HG02623 (cell line): ENCODE measurements around the gene DOK7.

Experiments used
- ATAC-seq: cut with Tn5 transposase; IDR thresholded peaks from one replicate; pipeline ENCODE4 v1.9.1; 2021; ENCODE audit warnings: moderate library complexity; ENCODE audit not compliant: unreplicated experiment

DOK7 gene

DNA sequence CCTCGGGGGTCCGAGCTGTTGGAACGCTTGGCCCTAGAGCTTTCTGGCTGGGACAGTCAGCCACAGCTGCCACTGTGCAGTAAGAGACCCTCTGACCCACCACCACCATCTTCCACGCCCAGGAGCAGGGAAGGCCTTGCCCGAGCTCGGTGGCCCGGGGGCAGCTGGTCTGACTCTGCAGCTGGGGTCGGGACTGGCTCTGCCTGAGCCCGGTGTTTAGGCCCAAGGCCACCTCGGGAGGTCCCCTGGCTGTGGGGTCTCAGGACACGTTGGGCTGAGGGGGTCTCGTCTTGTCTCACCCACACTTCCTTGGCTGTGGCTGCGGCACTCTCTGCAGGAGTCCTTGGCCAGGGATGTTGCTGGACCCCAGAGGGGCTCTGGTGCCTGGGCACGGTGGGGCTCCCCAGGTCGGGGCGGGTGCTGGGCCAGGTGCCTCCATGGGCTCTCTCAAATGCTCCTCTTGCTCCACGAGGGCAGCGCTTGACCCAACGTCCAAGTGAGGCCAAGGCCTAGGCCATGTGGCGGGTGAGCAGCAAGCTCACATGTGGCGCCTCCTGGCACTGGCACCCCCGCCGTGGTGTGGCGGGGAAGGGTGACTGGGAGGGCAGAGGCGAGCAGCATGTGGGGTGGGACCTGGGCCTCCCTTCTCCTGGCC, 22.9 kb downstream of the DOK7 start:
- no peak for ATAC-seq

DNA sequence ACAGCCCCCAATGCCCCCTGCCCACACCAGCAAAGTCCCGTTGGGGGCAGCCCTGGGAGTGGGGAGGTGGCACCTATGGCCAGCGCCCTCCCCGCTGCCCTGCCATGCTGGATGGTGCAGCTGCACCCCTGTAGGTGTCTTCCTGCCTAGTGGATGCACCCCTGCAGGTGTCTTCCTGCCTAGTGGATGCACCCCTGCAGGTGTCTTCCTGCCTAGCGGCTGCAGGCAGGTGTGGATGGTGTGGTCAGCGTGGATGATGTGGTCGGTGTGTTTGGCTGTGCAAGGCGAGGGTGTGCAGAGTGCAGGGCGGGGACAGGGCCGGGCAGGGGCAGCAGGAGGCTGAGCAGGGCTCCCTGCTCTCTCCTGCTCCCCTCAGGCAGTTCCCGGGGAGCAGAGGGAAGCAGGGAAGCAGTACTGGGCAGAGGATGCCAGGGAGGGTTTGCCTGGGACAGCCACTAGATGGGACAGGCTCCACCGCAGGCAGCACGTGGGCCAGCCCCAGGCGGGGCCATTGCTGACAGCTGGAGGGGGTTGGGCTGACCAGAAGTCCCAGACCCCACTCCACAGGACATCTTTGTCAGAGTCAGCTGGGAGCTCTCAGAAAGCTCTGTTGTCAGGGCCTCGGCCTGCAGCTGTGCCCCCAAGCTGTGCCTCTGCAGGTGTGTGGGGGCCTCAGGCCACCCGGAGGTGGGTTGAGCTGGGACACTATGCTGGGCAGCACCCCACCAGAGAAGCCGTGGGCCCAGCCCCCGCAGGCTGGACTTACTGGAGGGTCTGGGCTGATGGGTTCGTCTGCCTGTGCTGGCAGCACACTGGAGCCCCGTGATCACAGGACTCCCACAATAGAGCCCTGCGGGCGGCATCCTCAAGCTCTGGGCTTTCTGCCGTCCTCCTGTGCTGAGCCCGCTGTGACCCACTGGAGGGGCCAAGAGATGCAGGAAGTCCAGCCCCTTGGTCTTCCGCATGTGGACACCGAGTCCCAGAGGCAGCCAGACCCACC, 23.7 kb downstream of the DOK7 start:
- no peak for ATAC-seq

DNA sequence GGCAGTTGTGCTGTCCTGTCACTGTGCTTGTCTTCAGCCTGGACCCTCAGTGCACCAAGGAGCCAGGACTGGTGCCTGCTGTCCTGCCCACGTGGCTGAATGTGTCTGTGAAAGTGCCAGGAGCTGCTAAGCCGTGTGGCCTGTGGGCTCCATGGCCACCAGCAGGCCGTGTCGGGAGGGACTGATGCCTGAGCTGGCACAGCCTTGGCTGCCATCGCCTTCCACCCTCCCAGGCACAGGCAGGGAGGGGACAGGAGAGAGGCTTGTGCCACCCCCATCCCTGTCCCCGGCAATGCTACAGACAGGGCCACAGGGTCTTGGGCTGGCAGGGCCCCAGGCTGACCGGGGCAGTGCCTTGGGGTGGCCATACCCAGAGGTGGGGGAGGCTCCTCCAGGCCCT, 24.8 kb downstream of the DOK7 start:
- ATAC-seq = no peak

DNA sequence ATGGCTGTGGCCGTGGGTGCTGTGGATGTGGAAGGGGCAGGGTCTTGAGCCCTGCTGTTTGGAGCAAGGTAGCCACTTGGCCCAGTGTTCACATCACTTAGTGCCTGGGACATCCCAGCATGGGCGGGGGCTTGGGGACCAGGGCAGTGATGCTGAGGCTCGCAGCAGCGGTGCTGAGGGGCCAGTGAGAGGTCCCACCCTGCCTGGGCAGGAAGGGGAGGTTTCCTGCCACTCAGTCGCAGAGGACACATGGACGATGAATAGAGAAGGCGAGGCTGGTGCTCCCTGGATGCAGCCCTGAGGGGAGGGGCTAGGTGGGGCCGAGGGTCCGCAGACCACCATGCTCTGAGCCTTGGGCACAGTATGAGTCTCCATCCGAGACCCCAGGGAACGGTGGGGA, 25.7 kb downstream of the DOK7 start:
- no peak for ATAC-seq

DNA sequence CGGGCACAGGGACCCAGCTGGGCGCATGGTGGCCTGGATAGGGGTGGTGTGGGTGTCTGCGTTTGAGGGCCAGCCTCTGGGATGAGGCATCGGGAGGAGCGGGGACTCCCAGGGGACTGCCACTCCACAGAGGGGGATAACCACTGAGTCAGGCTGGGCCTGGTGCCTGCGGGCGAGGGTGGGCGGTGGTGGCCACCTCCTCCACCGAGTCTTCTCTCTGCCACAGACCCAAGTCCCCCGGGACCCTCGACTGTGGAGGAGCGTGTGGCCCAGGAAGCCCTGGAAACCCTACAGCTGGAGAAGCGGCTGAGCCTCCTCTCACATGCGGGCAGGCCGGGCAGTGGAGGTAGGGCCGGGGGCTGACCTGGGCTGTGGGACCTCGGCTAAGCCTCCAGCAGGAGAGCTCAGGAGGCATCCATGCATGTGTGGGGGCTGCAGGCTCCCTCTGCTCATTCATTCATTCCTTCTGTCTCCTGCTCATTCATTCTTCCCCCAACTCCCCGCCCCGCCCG, 26.4 kb downstream of the DOK7 start:
- no peak for ATAC-seq

DNA sequence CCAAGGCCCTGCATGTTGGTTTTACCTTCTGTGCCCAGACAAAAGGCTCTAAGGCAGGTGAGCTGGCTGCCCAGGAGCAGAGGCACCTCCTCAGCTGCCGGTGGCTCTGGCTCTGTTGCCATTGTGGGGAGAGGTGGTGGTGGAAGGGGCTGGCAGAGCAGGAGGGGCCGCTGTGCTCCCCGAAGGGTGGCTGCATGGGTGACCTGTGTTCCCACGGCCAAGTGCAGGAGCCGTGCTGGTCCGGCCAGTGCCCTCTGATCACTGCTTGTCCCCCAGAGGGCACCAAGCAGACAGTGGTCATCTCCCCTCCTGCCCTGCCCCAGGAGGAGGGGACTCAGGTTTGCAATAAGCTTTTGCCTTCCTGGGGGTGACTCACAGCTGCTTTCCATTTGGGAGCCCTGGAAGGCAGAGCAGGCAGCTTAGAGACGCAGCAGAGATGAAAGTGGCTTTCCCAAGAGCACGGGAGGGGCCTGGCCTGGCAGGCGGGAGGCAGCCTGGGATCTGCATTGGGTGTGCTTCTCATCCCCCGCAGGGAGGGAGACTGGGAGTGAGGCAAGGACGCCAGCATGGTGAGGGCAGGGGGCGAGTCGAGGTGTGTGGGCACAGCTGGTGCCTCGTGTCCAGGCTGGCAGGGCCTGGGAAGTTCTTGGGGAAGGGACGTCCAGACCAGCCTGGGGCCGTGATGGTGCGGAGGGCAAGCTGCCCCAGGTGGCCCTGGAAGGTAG, 28.7 kb downstream of the DOK7 start:
- ATAC-seq = no peak

DNA sequence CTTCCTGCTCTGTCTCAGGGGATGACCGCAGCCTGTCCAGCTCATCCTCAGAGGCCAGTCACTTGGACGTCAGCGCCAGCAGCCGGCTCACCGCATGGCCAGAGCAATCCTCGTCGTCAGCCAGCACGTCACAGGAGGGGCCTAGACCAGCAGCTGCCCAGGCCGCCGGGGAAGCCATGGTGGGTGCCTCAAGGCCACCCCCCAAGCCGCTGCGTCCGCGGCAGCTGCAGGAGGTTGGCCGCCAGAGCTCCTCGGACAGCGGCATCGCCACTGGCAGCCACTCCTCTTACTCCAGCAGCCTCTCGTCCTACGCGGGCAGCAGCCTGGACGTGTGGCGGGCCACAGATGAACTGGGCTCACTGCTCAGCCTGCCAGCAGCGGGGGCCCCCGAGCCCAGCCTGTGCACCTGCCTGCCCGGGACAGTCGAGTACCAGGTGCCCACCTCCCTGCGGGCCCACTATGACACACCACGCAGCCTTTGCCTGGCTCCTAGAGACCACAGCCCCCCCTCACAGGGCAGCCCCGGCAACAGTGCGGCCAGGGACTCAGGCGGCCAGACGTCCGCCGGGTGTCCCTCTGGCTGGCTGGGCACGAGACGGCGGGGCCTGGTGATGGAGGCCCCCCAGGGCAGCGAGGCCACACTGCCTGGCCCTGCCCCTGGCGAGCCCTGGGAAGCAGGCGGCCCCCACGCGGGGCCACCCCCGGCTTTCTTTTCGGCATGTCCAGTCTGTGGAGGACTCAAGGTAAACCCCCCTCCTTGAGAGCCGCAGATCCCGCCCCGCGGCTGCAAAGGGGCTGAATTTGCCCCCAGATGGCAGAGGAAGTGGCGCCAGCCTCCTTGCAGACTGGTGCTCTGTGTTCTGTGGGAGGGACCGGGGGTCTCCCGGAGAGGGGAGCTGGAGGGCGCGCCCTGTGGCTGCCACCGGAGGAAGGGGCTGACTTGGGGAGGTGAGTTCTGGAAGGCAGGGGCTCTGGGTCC, 29.9 kb downstream of the DOK7 start:
- no peak for ATAC-seq

DNA sequence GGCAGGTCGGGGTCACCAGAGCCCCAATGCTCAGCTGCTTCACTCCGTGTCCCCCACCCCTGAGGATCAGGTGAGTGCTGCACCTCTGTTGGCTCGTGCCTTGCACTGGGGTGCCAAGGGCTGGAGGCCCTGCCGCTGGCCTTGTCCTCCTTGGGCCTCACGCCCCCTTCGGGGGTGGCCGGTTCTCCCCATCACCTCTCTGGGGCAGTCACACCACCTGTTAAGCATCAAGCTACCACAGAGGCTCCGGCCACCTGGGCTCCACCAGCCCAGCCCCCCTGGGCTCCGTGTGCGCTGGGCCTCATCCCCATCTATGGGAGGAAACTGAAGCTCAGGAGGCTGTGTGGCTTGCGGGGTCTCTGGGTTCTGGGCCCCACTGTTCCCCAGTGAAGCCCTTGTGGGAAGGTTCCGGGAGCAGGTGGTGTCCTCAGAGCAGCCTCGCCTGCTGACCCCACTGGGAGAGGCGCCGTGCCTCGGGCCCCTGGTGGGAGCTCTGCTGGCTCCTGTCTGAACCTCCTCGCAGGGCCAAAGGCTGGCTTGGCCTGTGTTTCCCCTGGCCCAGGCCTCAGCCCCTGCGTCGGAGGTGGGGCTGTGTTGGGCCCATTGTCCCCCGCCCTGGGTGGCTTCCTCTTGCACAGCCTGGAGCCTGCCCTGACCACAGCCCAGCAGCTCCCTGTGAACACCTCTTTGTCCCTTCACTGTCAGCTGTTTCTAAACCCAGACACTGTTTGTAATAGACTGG, 30.8 kb downstream of the DOK7 start:
- ATAC-seq = no peak

DNA sequence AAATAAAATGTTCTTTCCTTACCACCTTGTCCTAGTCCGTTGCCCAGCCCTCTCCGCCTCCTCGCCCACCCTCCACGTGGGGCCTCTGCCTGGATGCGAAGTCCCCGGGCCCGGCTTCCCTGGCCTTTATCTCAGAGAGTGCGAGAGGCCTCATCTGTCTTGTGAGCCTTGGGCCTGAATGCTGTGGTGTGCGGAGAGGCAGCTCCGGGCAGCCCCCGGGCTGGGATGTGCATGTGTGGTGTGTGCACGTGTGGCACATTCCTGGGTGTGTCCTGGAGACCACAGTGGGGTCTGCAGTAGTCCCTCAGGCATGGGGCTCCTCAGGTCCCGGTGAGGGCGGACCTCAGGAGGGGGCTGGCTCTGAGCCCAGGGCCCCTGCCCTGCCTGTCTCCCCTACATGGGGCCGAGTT, 31.4 kb downstream of the DOK7 start:
- ATAC-seq = no peak

DNA sequence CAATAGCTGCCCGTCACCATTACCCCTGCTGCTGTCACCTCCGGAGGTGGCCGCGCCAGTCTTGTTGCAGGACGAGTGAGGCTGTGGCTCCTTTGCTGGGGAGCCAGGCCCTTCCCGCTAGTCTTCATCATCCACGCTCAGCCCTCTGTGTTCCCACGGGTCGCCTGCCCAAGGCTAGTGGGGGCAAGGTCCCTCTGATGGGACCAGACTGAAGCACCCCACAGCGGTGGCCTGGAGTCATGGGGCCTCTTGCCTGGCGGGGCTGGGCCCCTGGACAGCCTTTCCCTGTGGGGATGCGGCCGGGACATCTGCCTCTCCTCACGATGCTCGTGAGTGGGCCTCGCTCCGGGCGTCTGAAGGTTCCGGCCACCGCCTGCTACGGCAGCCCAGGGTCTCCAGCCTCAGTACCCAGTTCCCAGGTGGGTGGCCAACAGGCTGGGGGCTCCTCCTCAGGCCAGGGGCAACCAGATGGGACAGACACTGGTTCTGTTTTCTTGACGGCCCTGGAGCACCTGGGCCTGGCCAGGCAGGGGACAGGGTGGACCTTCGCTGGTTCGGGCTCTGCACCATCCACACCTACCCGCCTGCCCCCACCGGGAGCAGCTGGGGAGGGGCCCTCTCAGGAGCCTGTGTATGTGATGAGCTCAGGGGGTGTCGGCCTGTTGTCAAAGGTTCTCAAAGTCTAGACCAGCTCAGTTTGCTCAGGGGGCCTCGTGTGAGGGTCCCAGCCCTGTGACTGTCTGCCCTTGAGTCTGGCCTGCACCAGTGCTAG, 32.3 kb downstream of the DOK7 start:
- ATAC-seq = no peak

DNA sequence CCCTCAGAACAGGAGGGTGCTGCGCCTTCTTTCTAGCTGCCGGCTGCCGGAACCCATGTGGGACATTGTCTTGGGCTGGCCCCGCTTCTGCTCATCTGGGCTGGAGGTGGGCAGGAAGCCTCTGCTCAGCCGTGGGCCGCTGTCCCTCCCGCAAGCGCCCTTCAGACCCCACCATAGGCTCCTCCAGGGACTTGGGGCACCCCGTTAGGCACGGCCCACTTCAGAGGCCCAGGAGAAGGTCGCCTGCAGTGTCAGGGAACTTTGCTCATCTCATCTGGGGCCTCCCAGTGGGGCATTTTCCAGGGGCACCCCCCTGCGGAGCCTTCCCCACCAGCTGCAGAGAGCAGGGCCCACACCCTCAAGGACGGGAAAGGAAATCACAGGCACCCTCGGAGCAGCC, 32.9 kb downstream of the DOK7 start:
- ATAC-seq = no peak

DNA sequence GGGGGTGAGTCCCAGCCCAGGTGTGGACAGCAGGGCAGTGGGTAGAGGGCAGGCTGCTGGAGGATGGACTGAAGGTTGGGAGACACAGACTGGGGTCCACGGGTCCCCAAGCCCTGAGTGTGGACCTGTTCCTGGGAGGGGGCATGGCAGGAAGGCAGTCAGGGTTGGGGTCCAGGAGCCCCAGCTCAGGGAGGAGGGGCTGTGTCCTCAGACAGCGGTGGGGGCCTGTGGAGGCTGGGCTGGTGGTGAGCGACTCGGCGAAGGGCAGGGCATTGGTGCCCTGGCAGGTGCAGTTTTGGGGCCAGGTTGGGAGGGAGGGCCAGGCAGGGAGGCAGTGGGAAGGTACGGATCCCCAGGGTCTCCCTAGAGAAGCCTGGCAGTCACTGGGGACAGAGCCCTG, 34.0 kb downstream of the DOK7 start:
- no peak for ATAC-seq

DNA sequence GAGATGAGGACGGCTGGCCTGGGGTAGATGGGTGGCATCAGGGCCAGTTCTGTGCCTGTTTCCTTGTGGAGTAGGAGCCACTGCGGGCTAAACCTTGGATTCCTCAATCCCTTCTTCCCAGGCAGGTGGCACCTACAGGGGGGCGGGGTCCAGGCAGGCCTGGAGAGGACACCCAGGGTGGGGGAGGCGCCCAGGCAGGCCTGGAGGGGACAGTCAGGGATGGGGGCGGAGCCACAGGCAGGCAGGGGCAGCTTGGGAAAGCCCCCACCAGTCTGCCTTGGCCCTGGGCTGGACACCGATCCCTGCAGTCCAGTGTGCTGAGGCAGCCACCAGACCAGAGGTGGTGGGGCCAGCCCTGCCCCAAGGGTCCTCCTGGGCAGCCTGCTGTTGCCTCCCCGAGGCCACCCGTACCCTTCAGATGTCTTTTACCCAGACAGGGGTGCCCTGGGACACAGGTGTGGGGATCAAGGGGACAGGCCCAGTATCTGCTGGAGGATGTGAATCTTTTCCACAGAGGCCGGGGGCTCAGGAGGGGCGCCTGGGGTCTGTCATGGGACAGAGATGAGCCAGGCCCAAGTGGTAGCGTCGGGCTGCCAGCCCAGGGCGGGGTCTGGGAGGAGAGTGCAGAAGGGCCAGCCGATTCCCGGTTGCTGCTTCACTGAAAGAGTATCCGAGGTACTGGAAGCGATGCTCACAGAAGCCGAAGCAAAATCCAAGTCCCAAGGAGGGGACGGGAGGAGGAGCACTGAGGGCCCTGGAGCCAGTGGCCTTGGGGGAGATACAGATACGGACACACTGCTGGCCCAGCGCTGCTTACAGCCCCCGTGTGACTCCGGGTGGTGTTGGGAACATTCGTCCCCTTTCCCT, 34.6 kb downstream of the DOK7 start:
- ATAC-seq = no peak

DNA sequence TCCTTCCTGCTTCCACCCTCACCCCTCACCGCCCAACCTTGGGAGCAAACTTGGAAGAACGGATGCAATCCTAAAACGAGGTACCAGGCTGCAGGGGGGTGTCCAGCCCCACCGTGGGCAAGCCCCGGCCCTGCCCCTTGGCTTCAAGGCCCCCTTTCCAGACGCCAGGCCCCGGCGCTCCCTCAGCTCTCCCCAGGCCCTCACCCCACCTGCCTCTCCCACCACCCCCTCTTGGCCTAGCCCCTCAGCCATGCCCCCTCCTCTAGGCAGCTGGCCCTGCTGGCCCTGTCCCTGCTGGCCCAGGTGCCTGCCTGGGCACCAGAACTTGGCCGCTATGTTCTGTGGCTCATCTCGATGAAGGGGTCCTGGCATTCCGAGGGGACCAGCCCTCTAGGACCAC, 35.3 kb downstream of the DOK7 start:
- no peak for ATAC-seq

DNA sequence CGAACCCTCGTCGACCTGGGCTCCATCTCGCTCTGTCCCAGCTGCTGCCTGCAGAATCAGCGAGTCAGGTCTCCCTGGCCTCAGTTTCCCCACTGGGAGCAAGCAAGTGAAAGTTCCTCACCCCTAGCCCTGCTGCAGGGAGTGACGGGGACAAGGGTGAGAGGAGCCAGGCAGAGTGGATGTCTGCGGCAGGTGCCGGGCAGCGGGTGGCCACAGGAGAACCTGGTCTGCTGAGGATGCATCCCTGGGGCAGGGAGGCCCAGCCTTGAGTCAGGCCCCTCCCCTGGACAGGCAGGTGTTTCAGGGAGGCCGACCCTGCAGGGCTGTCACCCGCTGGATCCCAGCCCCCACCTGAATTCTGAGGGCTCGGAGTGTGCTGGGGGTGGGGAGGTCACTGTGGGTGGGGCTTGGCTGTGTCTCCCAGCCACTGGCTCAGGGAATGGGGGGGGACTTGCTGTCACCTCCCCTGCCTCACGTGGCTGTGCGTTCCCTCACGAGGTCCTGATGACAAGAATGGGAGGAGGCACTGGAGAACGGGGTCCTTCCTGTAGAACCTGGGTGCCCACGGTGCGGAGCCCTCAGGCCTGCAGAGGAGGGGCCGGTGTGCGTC, 35.9 kb downstream of the DOK7 start:
- no peak for ATAC-seq

DNA sequence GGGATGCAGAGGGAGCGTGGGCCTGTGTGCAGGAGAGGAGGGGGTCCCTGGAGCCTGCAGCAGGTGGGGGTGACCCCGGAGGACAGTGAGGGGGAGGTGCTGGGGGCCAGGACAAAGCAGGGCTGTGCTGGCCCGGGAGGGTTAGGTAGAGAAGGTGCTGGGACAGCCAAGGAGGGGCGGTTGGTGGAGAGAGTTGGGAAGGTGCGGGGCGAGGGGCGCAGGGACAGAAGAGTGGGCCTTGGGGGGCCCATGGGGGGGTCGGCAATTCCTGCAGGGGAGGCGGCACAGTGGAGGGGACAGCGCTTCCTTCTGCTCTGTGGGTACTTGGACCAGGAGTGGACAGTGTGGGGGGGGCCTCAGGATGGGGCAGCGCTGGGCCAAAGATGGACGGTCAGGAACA, 36.6 kb downstream of the DOK7 start:
- ATAC-seq = no peak

DNA sequence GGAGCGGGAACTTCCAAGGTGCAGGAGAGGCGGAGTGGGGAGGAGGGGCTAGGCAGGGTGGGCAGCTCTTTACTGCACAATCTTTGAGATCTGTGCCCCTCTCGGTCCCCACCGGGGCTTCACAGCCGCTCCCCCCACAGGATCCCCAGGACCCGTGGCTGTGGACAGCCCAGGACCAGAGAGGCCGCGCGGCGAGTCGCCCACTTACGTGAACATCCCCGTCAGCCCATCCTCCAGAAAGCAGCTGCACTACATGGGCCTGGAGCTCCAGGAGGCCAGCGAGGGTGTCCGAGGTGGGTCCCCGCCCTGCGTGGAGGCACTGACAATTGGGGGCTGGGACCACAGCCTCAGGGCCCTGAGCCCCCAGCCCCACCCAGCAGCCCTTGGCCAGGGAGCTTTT, 37.0 kb downstream of the DOK7 start:
- ATAC-seq = no peak
